K562 treated with DMSO at 1 percent for 24 hours (cell line): ENCODE data around the gene STIMATE. TPM values are rescaled to one million over a fixed set of nuclear protein-coding genes. Genes with fewer than 3 reads are reported as not detected.

ENCODE experiments used
- total RNA-seq: library from RNA; unstranded; fragments of 300-600 nt; gene quantifications from 2 replicates; pipeline ENCODE4 v1.2.3, GENCODE V29; 2022; ENCODE audit warnings: low read depth; ENCODE audit not compliant: insufficient read depth

Gene STIMATE
- total RNA-seq, result 14.3 and 23.2 TPM in 2 replicates

GRCh38 chr3:52897130-52898122, at the start of gene STIMATE:
TSS of gene STIMATE (minus strand) at chr3:52897548. CDS start at chr3:52897450, 98 bp downstream.

DNA sequence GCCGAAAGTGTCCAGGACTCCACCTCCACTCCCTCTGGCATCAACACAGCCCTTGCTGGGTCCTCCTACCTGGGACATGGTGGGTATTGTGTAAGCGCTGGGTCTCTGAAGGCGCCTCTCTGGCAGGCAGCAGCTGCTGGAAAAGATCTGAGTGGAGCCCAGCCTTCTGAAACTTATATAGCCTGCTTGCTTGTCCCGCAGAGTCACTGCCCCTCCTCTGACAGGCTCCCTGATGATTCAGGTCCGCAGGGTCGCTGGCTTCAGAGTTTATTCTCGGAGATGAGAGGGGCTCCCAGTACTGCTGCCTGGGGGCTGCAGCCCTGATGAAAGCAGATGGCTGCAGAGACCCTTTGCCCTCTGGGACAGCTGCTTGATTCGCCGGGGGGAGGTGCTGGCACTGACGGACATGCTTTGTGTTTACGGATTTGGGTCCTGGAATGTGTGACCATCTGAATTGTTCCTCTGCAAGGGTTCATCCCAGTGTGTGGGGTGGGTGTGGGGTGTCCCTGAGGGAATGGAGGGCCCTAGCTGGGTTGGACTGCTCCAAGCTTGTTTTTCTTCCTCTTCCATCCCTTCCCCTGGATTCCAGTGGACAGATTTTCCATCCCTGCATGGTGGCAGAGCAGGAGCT, 62.4 kb downstream of the STIMATE start, which contains the start of gene MUSTN1:
MUSTN1 (minus strand) TSS at position 149 of the 631 bp plus-strand sequence; CDS start at position 78, 71 bp downstream.

GRCh38 chr3:52830535-52831258, 66.7 kb downstream of the STIMATE start, which contains the start of gene ITIH4:
TSS of gene ITIH4 (minus strand) at chr3:52830672. CDS start at chr3:52830642, 30 bp downstream.

GRCh38 chr3:52794612-52795099, 102.7 kb downstream of the STIMATE start, which contains the start of gene ITIH3:
TSS of gene ITIH3 (plus strand) at chr3:52794796. CDS start at chr3:52794804, 8 bp downstream.

Other genes with a start within 250 kb of the STIMATE start
- gene PBRM1, start 211.6 kb downstream of the STIMATE start, total RNA-seq, result 13.7 and 19.7 TPM in 2 replicates
- gene GNL3, start 211.5 kb downstream of the STIMATE start, total RNA-seq, result 27.5 and 33.1 TPM in 2 replicates
- gene GLT8D1, start 191.8 kb downstream of the STIMATE start, total RNA-seq, result 32.6 and 39.1 TPM in 2 replicates
- gene SPCS1, start 191.4 kb downstream of the STIMATE start, total RNA-seq, result 64.8 and 65.9 TPM in 2 replicates
- 9.4 and 10.3 TPM in 2 replicates for gene NEK4, start 126.6 kb downstream of the STIMATE start, total RNA-seq
- not detected in 2 replicates for gene ITIH1, start 119.9 kb downstream of the STIMATE start, total RNA-seq
- gene ITIH3, start 102.8 kb downstream of the STIMATE start, total RNA-seq, result 0.10 TPM in 1 of 2 replicates, not detected in the other
- gene ITIH4, start 66.9 kb downstream of the STIMATE start, total RNA-seq, result 0.29 and 1.4 TPM in 2 replicates
- 3.5 and 4.2 TPM in 2 replicates for gene MUSTN1, start 62.5 kb downstream of the STIMATE start, total RNA-seq
- gene SFMBT1, start 148.5 kb upstream of the STIMATE start, total RNA-seq, result 4.5 and 11.2 TPM in 2 replicates
- gene RFT1, start 232.9 kb upstream of the STIMATE start, total RNA-seq, result 9.5 and 11.7 TPM in 2 replicates